Fibroblast of the aortic adventitia (primary cell): Measurements from ENCODE around the gene DCHS1. TPM values are rescaled to one million over a fixed set of nuclear protein-coding genes. Genes with fewer than 3 reads are reported as not detected.
A peak's percentile ranks its signal among the peaks of the same experiment; 100 is the strongest.

Source experiments
- DNase-seq: peaks from one replicate; pipeline ENCODE4 v3.0.0-alpha.2; 2010; ENCODE audit warnings: low read depth
- H3K4me3 ChIP-seq: 2 replicates; pipeline ENCODE4 v1.5.1; 2011; ENCODE audit warnings: low read depth, mild to moderate bottlenecking, control low read depth, low read length, moderate library complexity
- CTCF ChIP-seq: IDR thresholded peaks from 2 replicates; pipeline ENCODE4 v1.5.1; 2011; ENCODE audit warnings: mild to moderate bottlenecking, low read length, control low read depth, inconsistent platforms; ENCODE audit not compliant: insufficient read depth
- total RNA-seq: library from RNA; depleted of rRNA; stranded (reverse); fragments of >200 nt; gene quantifications from 2 replicates; pipeline ENCODE4 v1.2.3, GENCODE V29; 2012; ENCODE audit warnings: low replicate concordance

Gene DCHS1
- total RNA-seq, 1 donor, result 19.0 TPM

GRCh38 chr11:6603287-6604080, 52.1 kb downstream of the DCHS1 start, which contains the start of the genes ILK and RRP8:
Gene ILK, plus strand, starts transcription at chr11:6603774. Its CDS starts 498 bp downstream, at chr11:6604272.
Gene RRP8, minus strand, starts transcription at chr11:6603616. Its CDS starts 114 bp downstream, at chr11:6603502.
- H3K4me3 ChIP-seq, result peak within 1 kb of the TSS; percentile 99
- peak; percentile 28 for TF ChIP-seq CTCF
- DNase-seq, result peak; percentile 85

- TF ChIP-seq CTCF, result no peak
- H3K4me3 ChIP-seq, result peak overlapping the region; percentile 99
- no peak for DNase-seq
Observed at GRCh38 chr11:6602096-6602940, 53.3 kb downstream of the DCHS1 start.

GRCh38 chr11:6601041-6601461, 54.6 kb downstream of the DCHS1 start:
- no peak for TF ChIP-seq CTCF
- no peak overlapping the region for H3K4me3 ChIP-seq
- no peak for DNase-seq

- H3K4me3 ChIP-seq, result no peak overlapping the region
- DNase-seq, result no peak
Observed at GRCh38 chr11:6599881-6600390, 55.7 kb downstream of the DCHS1 start.

GRCh38 chr11:6599449-6599848, 56.2 kb downstream of the DCHS1 start:
- H3K4me3 ChIP-seq, result no peak overlapping the region
- TF ChIP-seq CTCF, result no peak
- no peak for DNase-seq

More at GRCh38 chr11:6599881-6600390, 55.7 kb downstream of the DCHS1 start:
- no peak for TF ChIP-seq CTCF

GRCh38 chr11:6598555-6598954, 57.1 kb downstream of the DCHS1 start:
- H3K4me3 ChIP-seq, result no peak overlapping the region
- TF ChIP-seq CTCF, result no peak
- no peak for DNase-seq
